CD14-positive monocyte (primary cell): ENCODE measurements around the gene YJU2. TPM values are rescaled to one million over a fixed set of nuclear protein-coding genes. Genes with fewer than 3 reads are reported as not detected.

ENCODE experiments used
- DNase-seq, 3 donors: peaks; one replicate each; pipeline ENCODE4 v3.0.0-alpha.2; 2011 to 2022
- H2AFZ ChIP-seq: 2 replicates; pipeline ENCODE4 v1.6.0; 2012; ENCODE audit warnings: mild to moderate bottlenecking, low read depth, low read length, inconsistent platforms; ENCODE audit not compliant: insufficient read depth, poor library complexity, severe bottlenecking
- H3K27ac ChIP-seq, 2 donors: 1 replicate in 1 of 2; 2 replicates in 1 of 2; pipeline ENCODE4 v1.5.1; 2012 to 2013; ENCODE audit warnings: low read length in 2 of 2, control low read depth in 1 of 2, inconsistent platforms in 1 of 2, low read depth in 1 of 2, mild to moderate bottlenecking in 1 of 2
- H3K27me3 ChIP-seq, 2 donors: one replicate each; pipeline versions ENCODE4 v1.6.0 to v1.6.1; 2011 to 2013; ENCODE audit warnings: low read length in 2 of 2; ENCODE audit not compliant: control insufficient read depth in 2 of 2, insufficient read depth in 2 of 2
- H3K36me3 ChIP-seq, 2 donors: replicated peaks in 1 of 2; 1 replicate in 1 of 2; 2 replicates in 1 of 2; pipeline versions ENCODE4 v1.5.1 to v1.6.1; 2012 to 2013; ENCODE audit warnings: low read length in 2 of 2, control low read depth in 1 of 2, inconsistent platforms in 1 of 2, mild to moderate bottlenecking in 1 of 2; ENCODE audit not compliant: insufficient read depth in 2 of 2, control insufficient read depth in 1 of 2
- H3K4me1 ChIP-seq, 2 donors: 1 replicate in 1 of 2; 2 replicates in 1 of 2; pipeline versions ENCODE4 v1.5.1 to v1.6.1; 2012 to 2013; ENCODE audit warnings: low read length in 2 of 2, control low read depth in 1 of 2, inconsistent platforms in 1 of 2, mild to moderate bottlenecking in 1 of 2, moderate library complexity in 1 of 2; ENCODE audit not compliant: insufficient read depth in 2 of 2, control insufficient read depth in 1 of 2
- H3K4me2 ChIP-seq: replicated peaks from 2 replicates; pipeline ENCODE3; 2012; ENCODE audit warnings: low read length, moderate library complexity, mild to moderate bottlenecking; ENCODE audit not compliant: poor library complexity, severe bottlenecking; ENCODE audit errors: extremely low read depth
- H3K4me3 ChIP-seq, 3 experiments: fragments of 200-600 bp in 1 of 3; sonication (generic) in 1 of 3; replicated peaks in 1 of 3; 1 replicate in 2 of 3; 2 replicates in 1 of 3; pipeline ENCODE4 v1.5.1; 2011 to 2013; ENCODE audit warnings: low read length in 3 of 3, mild to moderate bottlenecking in 3 of 3, control low read depth in 2 of 3, low read depth in 2 of 3, inconsistent platforms in 1 of 3, moderate library complexity in 1 of 3
- H3K79me2 ChIP-seq: 2 replicates; pipeline ENCODE4 v1.6.0; 2012; ENCODE audit warnings: mild to moderate bottlenecking, control low read depth, inconsistent platforms, low read length, moderate library complexity; ENCODE audit not compliant: insufficient read depth
- H3K9ac ChIP-seq: 2 replicates; pipeline ENCODE4 v1.6.0; 2017; ENCODE audit warnings: low read length, mild to moderate bottlenecking; ENCODE audit not compliant: insufficient read depth, poor library complexity, severe bottlenecking
- H3K9me3 ChIP-seq, 2 donors: replicated peaks in 1 of 2; 1 replicate in 1 of 2; 2 replicates in 1 of 2; pipeline versions ENCODE4 v1.5.1 to v1.6.1; 2012 to 2013; ENCODE audit warnings: low read length in 2 of 2, control low read depth in 1 of 2; ENCODE audit not compliant: control insufficient read depth in 1 of 2, insufficient read depth in 1 of 2
- H4K20me1 ChIP-seq: 2 replicates; pipeline ENCODE4 v1.6.0; 2012; ENCODE audit warnings: mild to moderate bottlenecking, low read length, control low read depth, moderate library complexity; ENCODE audit not compliant: insufficient read depth
- H3K27ac Mint-ChIP-seq, 7 donors: one replicate each; pipeline ENCODE4 v1.8.0; 2020; ENCODE audit warnings: mild to moderate bottlenecking in 7 of 7, mixed read lengths in 7 of 7, moderate library complexity in 6 of 7, inconsistent platforms in 2 of 7
- H3K27me3 Mint-ChIP-seq, 3 donors: one replicate each; pipeline ENCODE4 v1.8.0; 2021 to 2022; ENCODE audit warnings: low read depth in 3 of 3, mild to moderate bottlenecking in 3 of 3, mixed read lengths in 3 of 3, moderate library complexity in 3 of 3, inconsistent platforms in 1 of 3
- H3K36me3 Mint-ChIP-seq, 2 donors: one replicate each; pipeline ENCODE4 v1.8.0; 2020; ENCODE audit warnings: mixed read lengths in 2 of 2, inconsistent platforms in 1 of 2, mild to moderate bottlenecking in 1 of 2
- H3K4me1 Mint-ChIP-seq: one replicate; pipeline ENCODE4 v1.8.0; 2020; ENCODE audit warnings: mild to moderate bottlenecking, mixed read lengths
- H3K4me3 Mint-ChIP-seq, 2 donors: one replicate each; pipeline ENCODE4 v1.8.0; 2020; ENCODE audit warnings: mild to moderate bottlenecking in 2 of 2, mixed read lengths in 2 of 2, moderate library complexity in 1 of 2
- H3K9me3 Mint-ChIP-seq, 7 donors: one replicate each; pipeline ENCODE4 v1.8.0; 2020 to 2022; ENCODE audit warnings: mixed read lengths in 7 of 7, mild to moderate bottlenecking in 6 of 7, moderate library complexity in 6 of 7, inconsistent platforms in 2 of 7
- WGBS: methylation state at CpG from one replicate; pipeline ENCODE4 v1.1.5; 2013; ENCODE audit warnings: missing lambda C conversion rate; ENCODE audit not compliant: insufficient coverage; 5-methylcytosine and 5-hydroxymethylcytosine counted together
- intact Hi-C, 2 donors: fragments of 100-400 bp; cut with micrococcal nuclease; formaldehyde crosslinking; loops; one replicate each; pipeline versions ENCODE4 v1.15.0 to v1.15.1; 2023
- polyA plus RNA-seq, 3 donors: library from polyadenylated mRNA; depleted of rRNA in 1 of 3; unstranded in 2 of 3; stranded (reverse) in 1 of 3; fragments of 300-500 nt in 2 of 3; fragments of >200 nt in 1 of 3; fragmentation: Illumina TruSeq in 2 of 3; gene quantifications; 1 replicate in 2 of 3; 2 replicates in 1 of 3; pipeline ENCODE4 v1.2.3, GENCODE V29; 2012 to 2021
- TF ChIP-seq, protein P1 (sequence below): fragments of 200-600 bp; IDR thresholded peaks from one replicate; pipeline ENCODE4 v1.8.0; 2022; ENCODE audit warnings: antibody characterized with exemption, mild to moderate bottlenecking

YJU2 gene
- polyA plus RNA-seq, 3 donors: 8.6 to 19.3 (median 13.4) TPM

DNA sequence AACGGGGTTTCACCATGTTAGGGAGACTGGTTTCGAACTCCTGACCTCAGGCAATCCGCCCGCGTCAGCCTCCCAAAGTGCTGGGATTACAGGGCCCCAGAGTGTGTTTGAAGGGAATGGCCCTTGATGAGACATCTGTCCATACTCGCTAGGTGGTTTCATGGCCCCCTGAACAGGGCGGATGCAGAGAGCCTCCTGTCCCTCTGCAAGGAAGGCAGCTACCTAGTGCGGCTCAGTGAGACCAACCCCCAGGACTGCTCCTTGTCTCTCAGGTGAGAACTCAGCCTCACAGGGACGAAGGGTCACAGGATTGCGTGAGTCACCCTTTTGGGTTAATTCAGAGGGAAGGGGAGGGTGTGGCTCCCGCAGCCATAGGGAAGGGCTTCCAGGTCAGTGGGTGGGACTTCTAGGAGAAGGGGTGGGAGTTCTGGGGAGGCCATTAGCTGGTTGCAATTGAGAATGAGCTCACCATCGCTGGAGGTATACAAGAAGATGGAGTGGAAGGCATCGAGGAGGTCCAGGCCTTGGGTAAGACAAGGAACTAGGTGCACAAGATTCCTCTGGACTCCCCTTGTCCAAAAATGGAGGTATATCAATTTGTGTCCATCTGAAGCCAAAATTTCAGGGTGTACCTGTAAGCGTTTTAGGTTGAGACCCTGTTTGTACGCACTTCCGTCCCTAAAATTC lies 41.4 kb downstream of the YJU2 start:
- DNase-seq: no peak
- Mint-ChIP-seq H3K4me3 (no peak overlapping the region), H3K27me3 (peaks cover 5 to 8% (median 6%) of the 10 kb centered on the region in 3 donors), H3K27ac (no peak overlapping the region), H3K9me3 (peaks cover 0 to 3% (median 0%) of the 10 kb centered on the region in 7 donors), H3K4me1 (peaks cover 5% of the 10 kb centered on the region), H3K36me3 (no peaks in the 10 kb centered on the region)
- Histone ChIP-seq H3K36me3 (no peaks in the 10 kb centered on the region), H2AFZ (no peak overlapping the region), H3K79me2 (no peaks in the 10 kb centered on the region), H3K4me1 (no peaks in the 10 kb centered on the region), H4K20me1 (no peaks in the 10 kb centered on the region), H3K9me3 (no peaks in the 10 kb centered on the region), H3K4me2 (no peak overlapping the region), H3K27me3 (no peaks in the 10 kb centered on the region), H3K9ac (no peak overlapping the region), H3K4me3 (no peak overlapping the region), H3K27ac (no peak overlapping the region)
- intact Hi-C loops: no loop called here
- 88% methylated on average over 13 of the region's 16 CpGs for WGBS
- TF ChIP-seq, protein P1, sequence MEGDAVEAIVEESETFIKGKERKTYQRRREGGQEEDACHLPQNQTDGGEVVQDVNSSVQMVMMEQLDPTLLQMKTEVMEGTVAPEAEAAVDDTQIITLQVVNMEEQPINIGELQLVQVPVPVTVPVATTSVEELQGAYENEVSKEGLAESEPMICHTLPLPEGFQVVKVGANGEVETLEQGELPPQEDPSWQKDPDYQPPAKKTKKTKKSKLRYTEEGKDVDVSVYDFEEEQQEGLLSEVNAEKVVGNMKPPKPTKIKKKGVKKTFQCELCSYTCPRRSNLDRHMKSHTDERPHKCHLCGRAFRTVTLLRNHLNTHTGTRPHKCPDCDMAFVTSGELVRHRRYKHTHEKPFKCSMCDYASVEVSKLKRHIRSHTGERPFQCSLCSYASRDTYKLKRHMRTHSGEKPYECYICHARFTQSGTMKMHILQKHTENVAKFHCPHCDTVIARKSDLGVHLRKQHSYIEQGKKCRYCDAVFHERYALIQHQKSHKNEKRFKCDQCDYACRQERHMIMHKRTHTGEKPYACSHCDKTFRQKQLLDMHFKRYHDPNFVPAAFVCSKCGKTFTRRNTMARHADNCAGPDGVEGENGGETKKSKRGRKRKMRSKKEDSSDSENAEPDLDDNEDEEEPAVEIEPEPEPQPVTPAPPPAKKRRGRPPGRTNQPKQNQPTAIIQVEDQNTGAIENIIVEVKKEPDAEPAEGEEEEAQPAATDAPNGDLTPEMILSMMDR: no peak

DNA sequence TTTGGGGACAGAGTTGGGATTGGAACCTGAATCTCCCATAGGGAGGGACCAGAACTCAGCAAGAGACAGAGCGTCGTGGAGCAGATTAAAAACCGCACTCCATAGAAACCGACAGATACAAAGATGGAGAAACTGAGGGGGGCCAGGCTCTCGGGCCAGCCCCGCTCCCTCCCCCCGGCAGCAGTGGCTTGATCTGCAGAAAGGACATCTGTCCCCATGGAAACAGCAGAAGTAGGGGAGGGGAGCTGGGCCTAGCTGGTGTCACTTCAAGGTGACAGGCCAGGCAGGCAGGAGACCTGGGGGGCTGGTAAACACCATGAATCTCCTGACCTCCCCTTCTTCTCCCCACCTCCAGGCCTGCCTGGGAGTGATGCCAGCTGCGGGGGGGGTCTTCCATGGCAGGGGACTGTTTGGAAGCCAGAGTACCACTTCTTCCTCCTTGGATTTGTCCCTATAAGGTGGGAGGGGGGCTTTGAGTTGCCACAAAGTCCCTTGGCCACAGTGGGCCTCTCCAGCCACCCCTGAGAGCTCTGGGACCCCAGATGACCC lies 44.4 kb downstream of the YJU2 start:
- TF ChIP-seq, protein P1: no peak
- H3K79me2 ChIP-seq: no peaks in the 10 kb centered on the region
- no peaks in the 10 kb centered on the region for H3K27me3 ChIP-seq
- no peaks in the 10 kb centered on the region for H3K9me3 Mint-ChIP-seq
- no peak overlapping the region for H3K4me3 ChIP-seq
- no peaks in the 10 kb centered on the region for H3K4me1 ChIP-seq
- H3K27me3 Mint-ChIP-seq: peaks cover 0 to 2% (median 1%) of the 10 kb centered on the region in 3 donors
- H3K4me2 ChIP-seq: no peak overlapping the region
- H3K36me3 Mint-ChIP-seq: no peaks in the 10 kb centered on the region
- no peak overlapping the region for H3K4me3 Mint-ChIP-seq
- DNase-seq: no peak
- H3K27ac ChIP-seq: no peak overlapping the region
- WGBS: 89% methylated on average over 7 of the region's 8 CpGs
- no peaks in the 10 kb centered on the region for H3K4me1 Mint-ChIP-seq
- H4K20me1 ChIP-seq: no peaks in the 10 kb centered on the region
- H3K9me3 ChIP-seq: no peaks in the 10 kb centered on the region
- no peak overlapping the region for H2AFZ ChIP-seq
- intact Hi-C loops: no loop called here
- H3K36me3 ChIP-seq: no peaks in the 10 kb centered on the region
- H3K27ac Mint-ChIP-seq: peak overlapping the region in 1 of 7 donors; percentile 66
- no peak overlapping the region for H3K9ac ChIP-seq
